Breast epithelium (tissue), 3 donors: ENCODE measurements around the gene AATK.

Source experiments
- POLR2AphosphoS5 ChIP-seq, 3 donors: sonication (generic); formaldehyde crosslinking; IDR thresholded peaks; one replicate each; pipeline ENCODE4 v1.6.1; 2017; ENCODE audit warnings: antibody characterized with exemption in 3 of 3
- TF ChIP-seq, protein P1 (sequence below), 3 donors: fragments of 450-650 bp; IDR thresholded peaks; one replicate each; pipeline ENCODE4 v1.5.1; 2016 to 2017; ENCODE audit warnings: antibody characterized with exemption in 3 of 3, mild to moderate bottlenecking in 3 of 3, moderate library complexity in 3 of 3

DNA sequence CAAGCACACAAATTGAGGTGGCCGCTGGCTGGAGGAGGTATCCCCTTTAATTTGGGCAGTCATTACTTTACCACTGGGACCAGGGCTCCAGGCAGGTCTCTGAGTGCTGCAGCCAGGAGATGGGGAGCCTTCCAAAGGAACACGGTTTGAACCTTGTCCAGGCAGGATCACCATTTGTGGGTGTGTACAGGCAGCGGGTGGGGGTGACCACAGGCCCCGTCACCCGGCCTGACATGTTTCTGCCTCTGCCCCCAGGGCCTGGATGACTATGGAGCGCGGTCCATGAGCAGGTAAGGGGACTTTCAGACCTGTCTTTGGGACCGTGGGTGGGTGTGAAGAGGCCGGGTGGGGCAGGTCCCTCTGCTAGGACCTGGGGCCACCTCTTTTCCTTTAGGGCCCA, 57.8 kb downstream of the AATK start:
- TF ChIP-seq, protein P1, sequence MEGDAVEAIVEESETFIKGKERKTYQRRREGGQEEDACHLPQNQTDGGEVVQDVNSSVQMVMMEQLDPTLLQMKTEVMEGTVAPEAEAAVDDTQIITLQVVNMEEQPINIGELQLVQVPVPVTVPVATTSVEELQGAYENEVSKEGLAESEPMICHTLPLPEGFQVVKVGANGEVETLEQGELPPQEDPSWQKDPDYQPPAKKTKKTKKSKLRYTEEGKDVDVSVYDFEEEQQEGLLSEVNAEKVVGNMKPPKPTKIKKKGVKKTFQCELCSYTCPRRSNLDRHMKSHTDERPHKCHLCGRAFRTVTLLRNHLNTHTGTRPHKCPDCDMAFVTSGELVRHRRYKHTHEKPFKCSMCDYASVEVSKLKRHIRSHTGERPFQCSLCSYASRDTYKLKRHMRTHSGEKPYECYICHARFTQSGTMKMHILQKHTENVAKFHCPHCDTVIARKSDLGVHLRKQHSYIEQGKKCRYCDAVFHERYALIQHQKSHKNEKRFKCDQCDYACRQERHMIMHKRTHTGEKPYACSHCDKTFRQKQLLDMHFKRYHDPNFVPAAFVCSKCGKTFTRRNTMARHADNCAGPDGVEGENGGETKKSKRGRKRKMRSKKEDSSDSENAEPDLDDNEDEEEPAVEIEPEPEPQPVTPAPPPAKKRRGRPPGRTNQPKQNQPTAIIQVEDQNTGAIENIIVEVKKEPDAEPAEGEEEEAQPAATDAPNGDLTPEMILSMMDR (IDR thresholded peaks at IDR 0.05), result no peak
- no peak for TF ChIP-seq POLR2AphosphoS5 (IDR thresholded peaks at IDR 0.05)
